B cell (primary cell): ENCODE results near the gene UMAD1. TPM values are rescaled to one million over a fixed set of nuclear protein-coding genes. Genes with fewer than 3 reads are reported as not detected.

Source experiments
- ATAC-seq: fragments of 200-7000 bp; cut with Tn5 transposase; one replicate; pipeline ENCODE4 v1.10.0; 2021; ENCODE audit warnings: low read depth, mild to moderate bottlenecking, moderate number of reproducible peaks, moderate library complexity
- CTCF ChIA-PET: fragments of 350-600 bp; sonication (Branson Sonifier 250); formaldehyde crosslinking; loops from one replicate; lab custom pipeline; 2021; ENCODE audit warnings: antibody characterized with exemption, inconsistent platforms; lab: Charles Lee
- POLR2A ChIA-PET: fragments of 350-600 bp; sonication (Branson Sonifier 250); formaldehyde crosslinking; loops from one replicate; lab custom pipeline; 2021; ENCODE audit warnings: antibody characterized with exemption; lab: Charles Lee
- DNase-seq: peaks from one replicate; pipeline ENCODE4 v3.0.0; 2013
- H2AFZ ChIP-seq: 2 replicates; pipeline ENCODE4 v1.6.1; 2012; ENCODE audit warnings: mild to moderate bottlenecking, low read depth, low read length; ENCODE audit not compliant: insufficient read depth, poor library complexity, severe bottlenecking
- H3K27ac ChIP-seq, 2 donors: 1 replicate in 1 of 2; 2 replicates in 1 of 2; pipeline ENCODE4 v1.5.1; 2012 to 2013; ENCODE audit warnings: low read length in 2 of 2, mild to moderate bottlenecking in 2 of 2, moderate library complexity in 1 of 2
- H3K27me3 ChIP-seq, 4 experiments: fragments of 200-600 bp in 1 of 4; sonication (generic) in 1 of 4; replicated peaks in 1 of 4; 1 replicate in 2 of 4; 2 replicates in 2 of 4; pipeline versions ENCODE4 v1.6.1 to v1.7.0; 2013 to 2016; ENCODE audit warnings: low read length in 3 of 4, mild to moderate bottlenecking in 2 of 4, mixed read lengths in 1 of 4, moderate library complexity in 1 of 4; ENCODE audit not compliant: insufficient read depth in 4 of 4, control insufficient read depth in 3 of 4; ENCODE audit errors: control extremely low read depth in 1 of 4
- H3K36me3 ChIP-seq, 2 experiments: replicated peaks in 1 of 2; 1 replicate in 1 of 2; 2 replicates in 1 of 2; pipeline versions ENCODE4 v1.6.1 to v1.7.1; 2013; ENCODE audit warnings: low read length in 1 of 2; ENCODE audit not compliant: insufficient read depth in 2 of 2, control insufficient read depth in 1 of 2; ENCODE audit errors: control extremely low read depth in 1 of 2, extremely low read depth in 1 of 2
- H3K4me1 ChIP-seq, 2 donors: fragments of 200-600 bp in 1 of 2; sonication (generic) in 1 of 2; 1 replicate in 1 of 2; 2 replicates in 1 of 2; pipeline versions ENCODE4 v1.5.1 to v1.6.1; 2013 to 2017; ENCODE audit warnings: low read length in 2 of 2; ENCODE audit not compliant: control insufficient read depth in 2 of 2, insufficient read depth in 2 of 2
- H3K4me2 ChIP-seq: replicated peaks from 2 replicates; pipeline ENCODE3; 2012; ENCODE audit warnings: mild to moderate bottlenecking, low read depth, low read length; ENCODE audit not compliant: poor library complexity, severe bottlenecking
- H3K4me3 ChIP-seq, 5 experiments: fragments of 200-600 bp in 1 of 5; sonication (generic) in 1 of 5; 1 replicate in 3 of 5; 2 replicates in 2 of 5; pipeline versions ENCODE4 v1.5.1 to v1.7.0; 2011 to 2016; ENCODE audit warnings: low read length in 4 of 5, mild to moderate bottlenecking in 4 of 5, low read depth in 2 of 5, control low read depth in 1 of 5, moderate library complexity in 1 of 5; ENCODE audit not compliant: insufficient read depth in 1 of 5; ENCODE audit errors: control extremely low read depth in 1 of 5, extremely low read depth in 1 of 5
- H3K79me2 ChIP-seq: fragments of 200-600 bp; sonication (generic); one replicate; pipeline ENCODE4 v1.6.0; 2016; ENCODE audit warnings: low read length; ENCODE audit not compliant: control insufficient read depth, insufficient read depth
- H3K9ac ChIP-seq: fragments of 200-600 bp; sonication (generic); 2 replicates; pipeline ENCODE4 v1.6.1; 2017; ENCODE audit warnings: mild to moderate bottlenecking, low read length, moderate library complexity
- H3K9me3 ChIP-seq, 3 donors: one replicate each; pipeline versions ENCODE4 v1.6.1 to v1.7.1; 2013; ENCODE audit warnings: low read length in 2 of 3; ENCODE audit not compliant: control insufficient read depth in 2 of 3, insufficient read depth in 1 of 3; ENCODE audit errors: control extremely low read depth in 1 of 3
- H4K20me1 ChIP-seq: 2 replicates; pipeline ENCODE4 v1.6.0; 2012; ENCODE audit warnings: mild to moderate bottlenecking, low read length; ENCODE audit not compliant: insufficient read depth, control insufficient read depth, poor library complexity, severe bottlenecking
- H3K27ac Mint-ChIP-seq: one replicate; pipeline ENCODE4 v1.8.0; 2021; ENCODE audit warnings: mixed read lengths
- H3K27me3 Mint-ChIP-seq: one replicate; pipeline ENCODE4 v1.8.0; 2021; ENCODE audit warnings: mixed read lengths
- H3K4me1 Mint-ChIP-seq: one replicate; pipeline ENCODE4 v1.8.0; 2021; ENCODE audit warnings: mixed read lengths
- H3K4me3 Mint-ChIP-seq: one replicate; pipeline ENCODE4 v1.8.0; 2021; ENCODE audit warnings: mixed read lengths
- H3K9me3 Mint-ChIP-seq: one replicate; pipeline ENCODE4 v1.8.0; 2022; ENCODE audit warnings: mixed read lengths; ENCODE audit not compliant: insufficient read depth
- EZH2 ChIP-seq: IDR thresholded peaks from 2 replicates; pipeline ENCODE4 v1.6.1; 2012; ENCODE audit warnings: borderline replicate concordance, low read depth, mild to moderate bottlenecking, moderate library complexity, low read length; ENCODE audit not compliant: insufficient read depth, poor library complexity, severe bottlenecking
- WGBS: methylation state at CpG from one replicate; pipeline ENCODE4 v1.1.5; 2013; ENCODE audit warnings: missing lambda C conversion rate; ENCODE audit not compliant: insufficient coverage; 5-methylcytosine and 5-hydroxymethylcytosine counted together
- intact Hi-C: fragments of 100-400 bp; cut with micrococcal nuclease; formaldehyde crosslinking; loops from one replicate; pipeline ENCODE4 v1.10.0; 2022
- polyA plus RNA-seq: library from polyadenylated mRNA; depleted of rRNA; stranded (reverse); fragments of >200 nt; gene quantifications from 2 replicates; pipeline ENCODE4 v1.2.3, GENCODE V29; 2012
- total RNA-seq, 2 donors: library from RNA; stranded (reverse); fragments of 120-200 nt in 1 of 2; gene quantifications; 1 replicate in 1 of 2; 2 replicates in 1 of 2; pipeline versions ENCODE4 v1.2.3 to v1.2.4, GENCODE V29; 2013 to 2022
- TF ChIP-seq, protein P1 (sequence below): fragments of 200-600 bp; IDR thresholded peaks from one replicate; pipeline ENCODE4 v1.8.0; 2022; ENCODE audit warnings: antibody characterized with exemption, mild to moderate bottlenecking

The UMAD1 gene
- total and polyA plus RNA-seq, 2 donors (not counting 1 experiment from before 2014, with no cell fraction given): 11.6 to 25.9 TPM

DNA sequence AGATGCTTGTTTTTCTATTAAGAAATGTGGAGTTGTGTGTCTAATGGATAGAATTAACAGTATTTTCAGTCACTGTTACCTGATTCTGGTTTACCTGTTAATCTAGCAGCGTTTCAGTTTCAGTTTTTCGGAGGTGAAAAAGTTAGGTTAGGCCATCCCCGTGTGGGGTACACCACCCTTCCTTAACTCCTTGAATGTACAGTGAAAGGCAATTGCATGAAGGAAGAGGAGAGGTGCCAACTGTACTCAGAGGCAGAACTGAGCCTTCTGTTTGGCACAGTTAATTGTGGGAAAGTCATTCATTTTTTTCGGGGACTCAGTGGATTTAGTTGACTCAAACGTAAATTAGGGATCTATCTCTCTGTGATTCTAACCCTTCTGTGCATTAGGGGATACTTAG lies 42.3 kb downstream of the UMAD1 start:
- Mint-ChIP-seq H3K4me1 (peaks cover 39% of the 10 kb centered on the region), H3K27me3 (no peaks in the 10 kb centered on the region), H3K9me3 (peaks cover 3% of the 10 kb centered on the region), H3K4me3 (no peak overlapping the region), H3K27ac (peak overlapping the region; percentile 27)
- no peak overlapping the region for H3K9ac ChIP-seq
- ChIA-PET CTCF (interaction anchor here (0.7 to 3.7 kb wide), 8 partner anchors 8 to 533 kb away, joined by 4 to 119 read pairs (median 21); no protein-coding TSS in a partner anchor), POLR2A (no interaction called here)
- no peak overlapping the region for H3K4me3 ChIP-seq
- peaks cover 3 to 13% of the 10 kb centered on the region in 2 donors for H3K4me1 ChIP-seq
- H3K79me2 ChIP-seq: peaks cover 23% of the 10 kb centered on the region
- no peaks in the 10 kb centered on the region for H4K20me1 ChIP-seq
- H3K27me3 ChIP-seq: no peaks in the 10 kb centered on the region
- intact Hi-C loops: loop anchor here (5.0 kb wide), 1 partner anchor 86 kb away; no protein-coding TSS in a partner anchor
- DNase-seq: no peak
- WGBS: 83% methylated on average over 5 of the region's 5 CpGs
- H3K27ac ChIP-seq: no peak overlapping the region
- H3K36me3 ChIP-seq: peaks cover 0 to 3% of the 10 kb centered on the region in 2 experiments
- TF ChIP-seq, protein P1, sequence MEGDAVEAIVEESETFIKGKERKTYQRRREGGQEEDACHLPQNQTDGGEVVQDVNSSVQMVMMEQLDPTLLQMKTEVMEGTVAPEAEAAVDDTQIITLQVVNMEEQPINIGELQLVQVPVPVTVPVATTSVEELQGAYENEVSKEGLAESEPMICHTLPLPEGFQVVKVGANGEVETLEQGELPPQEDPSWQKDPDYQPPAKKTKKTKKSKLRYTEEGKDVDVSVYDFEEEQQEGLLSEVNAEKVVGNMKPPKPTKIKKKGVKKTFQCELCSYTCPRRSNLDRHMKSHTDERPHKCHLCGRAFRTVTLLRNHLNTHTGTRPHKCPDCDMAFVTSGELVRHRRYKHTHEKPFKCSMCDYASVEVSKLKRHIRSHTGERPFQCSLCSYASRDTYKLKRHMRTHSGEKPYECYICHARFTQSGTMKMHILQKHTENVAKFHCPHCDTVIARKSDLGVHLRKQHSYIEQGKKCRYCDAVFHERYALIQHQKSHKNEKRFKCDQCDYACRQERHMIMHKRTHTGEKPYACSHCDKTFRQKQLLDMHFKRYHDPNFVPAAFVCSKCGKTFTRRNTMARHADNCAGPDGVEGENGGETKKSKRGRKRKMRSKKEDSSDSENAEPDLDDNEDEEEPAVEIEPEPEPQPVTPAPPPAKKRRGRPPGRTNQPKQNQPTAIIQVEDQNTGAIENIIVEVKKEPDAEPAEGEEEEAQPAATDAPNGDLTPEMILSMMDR: no peak
- no peak for TF ChIP-seq EZH2
- no peak overlapping the region for H3K4me2 ChIP-seq
- H2AFZ ChIP-seq: no peak overlapping the region
- no peak for ATAC-seq
- H3K9me3 ChIP-seq: peaks cover under 1 to 2% (median 1%) of the 10 kb centered on the region in 3 donors

DNA sequence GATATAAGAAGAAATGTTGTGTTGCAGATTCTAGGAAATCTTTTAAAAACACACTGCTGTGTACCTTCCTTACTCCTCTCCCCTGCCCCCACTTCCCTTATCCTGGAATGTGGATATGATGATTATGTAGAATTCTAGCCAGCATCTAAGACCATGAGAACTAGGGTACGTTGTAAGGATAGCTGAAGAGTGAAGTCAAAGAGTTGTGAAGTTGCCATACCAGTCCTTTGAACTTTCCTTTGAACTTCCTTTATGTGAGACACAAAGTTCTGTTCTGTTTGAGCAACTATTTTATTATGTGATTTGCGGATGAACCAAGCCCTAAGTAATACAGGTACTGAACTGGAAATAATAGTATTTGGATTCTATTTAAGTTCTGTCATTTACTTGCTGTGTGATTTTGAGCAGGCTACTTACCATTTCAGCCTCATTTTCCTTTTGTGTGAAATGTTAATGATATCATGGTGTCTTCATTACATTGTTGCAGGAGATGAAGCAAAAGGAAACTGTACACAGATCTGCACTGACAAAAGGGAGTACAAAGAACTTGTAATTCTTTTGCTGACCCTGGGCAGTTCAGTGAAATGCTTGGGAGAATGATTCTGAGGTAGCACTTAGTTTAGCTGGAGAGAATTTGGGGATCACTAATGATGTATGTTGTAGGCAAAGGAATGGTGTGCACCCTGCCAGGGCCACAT lies 46.4 kb downstream of the UMAD1 start:
- Histone ChIP-seq H4K20me1 (no peaks in the 10 kb centered on the region), H3K36me3 (peaks cover 0 to 2% of the 10 kb centered on the region in 2 experiments), H2AFZ (no peak overlapping the region), H3K79me2 (peaks cover 30% of the 10 kb centered on the region), H3K9ac (no peak overlapping the region), H3K4me2 (no peak overlapping the region), H3K27me3 (no peaks in the 10 kb centered on the region), H3K27ac (no peak overlapping the region), H3K9me3 (no peaks in the 10 kb centered on the region), H3K4me3 (no peak overlapping the region), H3K4me1 (peaks cover 4 to 11% of the 10 kb centered on the region in 2 donors)
- Mint-ChIP-seq H3K9me3 (no peaks in the 10 kb centered on the region), H3K4me1 (peaks cover 35% of the 10 kb centered on the region), H3K27ac (peak overlapping the region; percentile 10), H3K27me3 (no peaks in the 10 kb centered on the region), H3K4me3 (no peak overlapping the region)
- no CpG with 5 or more reads among the region's 2 CpGs for WGBS
- no peak for ATAC-seq
- intact Hi-C loops: no loop called here
- ChIA-PET CTCF (interaction anchor here (1.1 to 1.5 kb wide), 3 partner anchors 348 to 530 kb away, joined by 3 to 6 read pairs (median 4); no protein-coding TSS in a partner anchor), POLR2A (no interaction called here)
- TF ChIP-seq, protein P1: no peak
- TF ChIP-seq EZH2: no peak
- DNase-seq: no peak
